CD4-positive, alpha-beta T cell treated with Interleukin-2 at 100 ng/mL for 4 hours (primary cell): Measurements from ENCODE around the gene TCL1A.
"Not testable (repeated sequence)": the region's sequence is repeated elsewhere in the genome, so short reads cannot be mapped to it uniquely, and the experiment has no call there.

Experiments
- DNase-seq: peaks from one replicate; pipeline ENCODE4 v3.0.0-alpha.2; 2020; ENCODE audit warnings: low spot score

Gene TCL1A

DNA sequence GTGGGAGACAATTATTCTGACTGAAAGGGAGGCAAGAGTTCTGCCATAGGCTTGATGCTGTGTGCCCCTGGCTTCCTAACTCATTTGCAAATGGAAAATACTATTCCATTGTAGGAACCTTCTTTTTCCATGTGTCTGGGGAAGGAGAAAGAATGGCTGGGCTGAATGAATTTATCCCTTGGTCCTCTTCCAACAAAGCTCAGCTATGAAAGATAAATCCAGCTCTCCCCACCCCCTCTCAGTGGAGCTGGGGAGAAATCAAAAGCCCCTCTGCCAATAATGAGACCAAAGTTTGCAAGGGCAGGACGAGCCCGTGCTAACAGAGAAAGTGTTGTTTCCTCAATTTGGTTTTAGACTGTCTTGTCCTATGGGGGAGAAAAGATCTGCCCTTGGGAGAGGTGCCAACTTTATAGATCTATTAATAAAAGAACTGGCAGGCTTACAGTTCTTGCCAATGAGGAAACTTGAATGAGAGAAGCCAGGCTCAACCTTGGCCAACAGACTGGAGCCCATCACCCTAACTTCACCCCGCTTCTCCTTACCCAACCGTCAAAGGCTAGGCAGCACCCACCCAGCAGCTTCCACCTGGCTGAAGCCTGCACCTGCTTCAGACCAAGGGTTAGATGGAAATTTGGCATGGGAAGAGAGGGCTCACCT is 36.6 kb downstream of the TCL1A start:
- DNase-seq, result no peak

DNA sequence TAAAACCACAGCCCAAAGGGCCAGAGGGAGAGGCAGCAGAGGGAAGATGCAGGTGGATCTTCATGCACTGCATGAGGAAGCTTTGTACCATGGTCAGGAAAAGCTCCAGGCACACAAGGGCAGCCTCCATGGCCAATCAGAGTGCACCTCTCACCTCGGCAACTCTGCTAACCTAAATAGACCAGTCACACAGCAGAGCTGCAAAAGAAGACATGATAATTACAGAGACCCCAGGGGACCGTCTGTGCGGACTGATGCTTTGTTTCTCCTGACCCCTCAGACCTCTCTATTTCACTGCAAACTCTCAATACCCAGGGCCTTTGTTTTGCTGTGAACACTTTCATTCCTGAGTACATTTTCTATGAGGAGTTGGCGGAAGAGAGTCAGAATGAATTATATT is 38.4 kb downstream of the TCL1A start:
- no peak for DNase-seq

DNA sequence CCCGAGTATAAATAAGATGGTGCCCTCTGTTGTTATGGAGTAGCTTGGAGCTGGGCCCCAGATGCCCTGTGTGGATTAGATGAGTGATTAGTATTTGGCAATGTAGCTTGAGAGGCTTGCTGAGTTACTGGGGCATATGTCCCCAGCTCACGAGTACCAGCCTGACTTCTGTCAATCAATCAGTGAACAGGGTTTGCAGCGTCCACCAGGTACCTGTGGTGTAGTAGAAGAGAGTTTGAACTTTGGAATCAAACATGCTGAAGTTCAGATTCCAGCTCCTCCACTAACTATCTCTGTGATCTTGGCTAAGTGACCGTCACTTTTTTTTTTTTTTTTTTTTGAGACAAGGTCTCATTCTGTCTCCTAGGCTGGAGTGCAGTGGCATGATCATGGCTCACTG is 39.3 kb downstream of the TCL1A start:
- no peak for DNase-seq

DNA sequence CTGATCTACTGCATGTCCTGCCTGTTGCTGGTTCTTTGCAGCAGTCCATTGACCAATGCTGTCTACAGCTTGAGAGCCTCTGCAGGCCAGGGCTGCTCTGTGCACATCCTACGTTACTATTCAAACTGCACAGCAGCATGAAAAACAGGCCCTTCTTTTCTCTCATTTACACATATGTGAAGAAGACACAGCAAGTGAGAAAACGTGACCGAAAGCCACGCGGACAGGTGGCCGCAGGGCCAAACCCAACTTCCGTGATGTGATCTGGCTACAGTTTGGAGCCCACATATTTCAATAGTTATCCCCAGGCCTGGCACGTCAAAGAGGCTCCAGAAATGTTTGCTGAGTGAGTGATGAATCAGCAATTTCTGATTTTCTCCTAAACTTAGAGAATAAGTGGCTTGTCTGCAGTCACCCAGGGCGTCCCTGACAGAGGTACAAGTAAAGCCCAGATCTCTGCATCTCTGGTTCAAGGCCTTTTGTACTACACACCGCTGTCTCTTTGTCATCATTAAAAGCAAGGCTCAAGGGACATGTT is 45.6 kb downstream of the TCL1A start:
- no peak for DNase-seq

DNA sequence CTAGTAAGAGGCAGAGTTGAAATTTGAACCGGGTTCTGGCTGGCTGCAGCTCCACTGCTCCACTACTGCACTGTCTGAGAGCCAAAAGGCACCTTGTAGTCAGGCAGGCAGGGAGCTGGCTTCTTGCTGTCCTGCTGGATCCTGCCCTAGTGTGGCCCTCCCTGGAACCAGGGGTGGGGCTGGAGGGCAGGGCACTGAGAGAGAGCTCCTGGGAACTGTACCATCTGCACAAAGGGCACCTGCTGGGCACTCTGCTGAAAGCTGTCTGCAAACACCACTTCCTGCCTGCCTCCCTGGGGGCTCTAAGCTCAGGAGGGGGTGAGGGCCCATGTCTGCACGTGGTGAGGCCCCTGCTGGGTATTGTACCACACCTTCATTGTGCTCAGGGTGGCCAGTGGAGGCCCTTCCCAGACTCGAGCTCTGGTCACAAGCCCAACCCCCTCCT is 46.7 kb downstream of the TCL1A start:
- no peak for DNase-seq

DNA sequence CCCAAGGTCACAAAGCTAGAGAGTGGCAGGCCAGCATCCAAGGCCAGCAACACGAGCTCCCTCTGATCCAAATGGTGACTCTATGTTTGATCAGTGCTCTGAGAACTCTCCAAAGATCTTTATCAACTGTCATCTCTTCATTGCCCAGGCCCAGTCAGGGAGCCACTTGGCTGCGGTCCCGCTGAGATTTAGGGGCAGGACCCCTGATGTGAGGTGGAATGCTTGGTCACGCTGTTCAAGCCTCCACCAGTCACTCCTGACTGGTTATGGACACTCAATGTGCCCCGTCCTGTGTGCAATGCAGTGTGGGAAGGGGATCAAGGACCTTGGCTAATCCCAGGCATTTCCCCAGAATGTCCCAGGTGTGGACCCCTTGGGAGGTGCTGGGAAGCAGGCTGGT is 47.5 kb downstream of the TCL1A start:
- no peak for DNase-seq

DNA sequence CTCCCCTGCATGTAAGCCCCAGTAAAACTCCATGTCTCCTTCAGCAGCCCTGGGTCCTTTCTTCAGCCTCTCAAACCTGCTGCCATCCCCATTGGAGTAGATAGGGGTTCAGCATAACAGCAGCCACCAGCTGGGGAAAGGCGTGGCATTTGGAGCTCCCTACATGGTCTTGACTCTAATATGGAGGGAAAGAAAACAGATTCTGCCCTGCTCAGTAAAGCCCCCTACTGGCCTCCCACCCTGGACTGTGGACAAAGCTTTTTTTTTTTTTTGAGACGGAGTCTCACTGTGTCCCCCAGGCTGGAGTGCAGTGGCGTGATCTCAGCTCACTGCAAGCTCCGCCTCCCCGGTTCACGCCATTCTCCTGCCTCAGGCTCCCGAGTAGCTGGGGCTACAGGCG is 48.4 kb downstream of the TCL1A start:
- not testable (repeated sequence) for DNase-seq

DNA sequence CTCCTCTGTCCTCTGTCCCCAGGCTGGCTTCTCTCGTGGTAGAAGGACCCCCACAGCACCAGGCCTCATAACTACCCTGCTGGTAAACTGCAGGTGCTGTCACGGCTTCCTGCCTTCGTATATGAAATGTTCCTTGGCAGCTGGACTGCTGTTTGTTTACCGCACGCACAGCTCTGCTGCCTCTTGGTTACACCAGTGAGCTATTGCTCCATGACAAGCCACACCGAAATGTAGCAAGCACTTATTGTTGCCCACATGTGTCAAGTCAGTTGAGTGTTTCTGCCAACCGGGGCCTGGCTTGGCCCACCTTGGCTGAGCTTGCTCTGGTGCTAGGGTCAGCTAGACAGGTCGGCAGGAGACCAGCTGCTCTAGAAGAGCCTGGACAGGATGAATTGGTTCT is 49.4 kb downstream of the TCL1A start:
- DNase-seq, result no peak

DNA sequence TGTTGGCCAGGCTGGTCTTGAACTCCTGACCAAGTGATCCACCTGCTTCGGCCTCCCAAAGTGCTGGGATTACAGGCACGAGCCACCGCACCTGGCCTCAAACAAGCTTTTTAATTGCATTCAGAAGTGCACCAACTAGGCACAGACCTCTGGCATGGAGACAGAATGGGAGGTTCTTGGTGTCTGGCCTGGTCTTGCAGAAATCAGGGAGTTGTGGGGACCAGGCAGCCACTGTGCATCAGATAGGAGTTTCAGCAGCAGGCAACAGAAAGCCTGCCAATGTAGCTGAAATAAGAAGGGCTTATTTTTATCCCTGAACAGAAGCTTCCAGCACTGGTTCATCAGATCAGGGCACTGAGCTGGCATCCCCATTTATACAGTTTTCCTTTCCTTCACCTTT is 49.9 kb downstream of the TCL1A start:
- DNase-seq, result no peak

DNA sequence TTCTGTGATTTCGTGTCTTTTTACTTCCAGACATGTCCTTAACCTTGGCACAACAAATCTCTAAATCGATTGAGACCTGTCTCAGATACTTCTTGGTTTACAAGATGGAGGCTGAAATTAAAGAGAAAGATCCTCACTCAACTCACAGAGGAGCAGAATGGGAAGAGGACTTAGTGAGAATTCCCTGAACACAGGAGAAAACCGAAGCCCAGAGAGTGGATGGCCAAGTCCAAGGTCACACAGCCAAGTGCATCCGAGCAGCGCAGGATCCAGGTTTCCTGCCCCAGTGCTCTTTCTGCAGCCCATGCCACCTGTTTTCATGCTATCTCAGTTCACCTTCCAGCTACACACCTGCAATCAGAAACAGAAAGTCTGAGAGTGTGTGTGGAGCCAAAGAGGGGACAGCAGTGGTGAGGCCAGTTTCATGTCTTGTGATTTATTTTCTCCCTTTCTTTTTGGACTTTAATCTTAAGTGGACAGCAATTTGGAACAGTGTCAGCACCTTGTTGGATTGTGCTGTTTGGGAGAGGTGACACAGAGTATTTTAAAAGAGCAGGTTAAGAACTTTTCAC is 50.6 kb downstream of the TCL1A start:
- no peak for DNase-seq

DNA sequence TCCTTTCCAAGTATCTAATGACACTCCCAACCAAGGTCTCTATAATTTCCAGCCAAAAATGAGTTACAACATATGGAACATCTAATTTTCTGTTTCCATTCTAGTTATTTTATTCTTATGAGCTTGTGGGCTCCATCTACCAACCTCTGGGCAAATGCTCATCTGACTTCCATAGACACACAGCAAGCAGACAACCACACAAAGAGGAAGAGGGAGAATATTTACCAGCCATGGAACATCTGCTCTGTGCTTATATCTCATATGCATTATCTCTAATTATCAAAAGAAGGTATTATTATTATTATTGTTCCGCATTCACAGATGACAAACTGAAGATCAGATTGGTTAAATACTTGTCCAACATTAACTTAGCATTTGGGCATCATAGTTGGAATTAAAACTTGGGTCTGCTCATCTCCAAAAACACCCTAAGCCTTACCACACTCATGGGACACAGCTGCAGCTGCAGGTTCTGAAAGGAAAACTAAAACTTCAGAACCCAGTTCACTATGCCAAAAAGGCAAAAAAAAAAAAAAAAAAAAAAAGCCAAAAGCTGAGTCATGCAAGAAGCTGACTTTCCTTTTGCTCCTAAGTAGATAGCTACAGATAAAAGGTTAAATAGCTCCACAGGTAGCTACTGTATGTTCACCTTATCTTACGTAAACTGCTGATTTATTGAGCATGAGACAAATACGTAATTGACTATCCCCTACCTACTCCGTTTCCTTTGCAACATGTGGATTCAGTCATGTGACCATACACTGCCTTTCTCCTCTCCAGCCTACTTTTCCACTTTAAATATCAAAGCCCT is 51.3 kb downstream of the TCL1A start:
- DNase-seq, result no peak

DNA sequence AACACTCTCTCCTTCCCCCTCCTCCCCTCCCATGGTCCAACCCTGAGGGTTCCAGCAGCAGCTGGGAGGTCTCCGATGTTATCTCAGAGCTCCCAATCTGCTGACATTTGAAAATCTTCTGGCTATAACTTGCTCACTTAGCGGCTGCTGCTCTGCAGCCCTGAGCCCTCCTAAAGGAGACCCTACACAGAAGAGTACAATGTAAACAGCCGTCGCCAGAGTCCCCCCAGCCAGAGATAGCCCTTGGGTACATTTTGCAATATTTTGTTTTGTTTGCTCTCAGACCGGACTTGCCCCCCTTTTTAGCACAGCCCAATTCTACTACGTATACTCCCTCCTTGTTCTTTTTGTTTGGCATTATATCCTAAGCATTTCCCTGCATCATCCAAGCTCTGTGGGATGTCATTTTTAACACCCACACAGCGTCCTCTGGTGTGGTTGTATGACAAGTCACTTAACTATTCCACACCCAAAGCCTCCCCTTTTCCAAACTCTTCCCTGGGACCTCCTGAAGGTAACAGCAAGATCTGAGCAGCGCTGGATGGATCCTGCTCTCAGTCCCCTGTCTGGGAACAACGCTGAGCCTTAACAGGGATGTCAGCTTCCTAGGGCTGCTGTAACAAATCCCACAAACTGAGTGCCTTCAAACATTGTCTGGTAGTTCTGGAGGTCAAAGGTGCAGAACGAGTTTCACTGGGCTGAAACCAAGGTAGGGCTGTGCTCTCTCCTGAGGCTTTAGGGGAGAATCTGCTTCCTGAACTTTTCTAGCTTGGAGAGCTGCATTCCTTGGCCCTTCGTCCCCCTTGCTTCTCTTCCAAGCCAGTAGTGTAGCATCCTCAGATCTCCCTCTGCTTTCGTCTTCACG is 53.0 kb downstream of the TCL1A start:
- no peak for DNase-seq

DNA sequence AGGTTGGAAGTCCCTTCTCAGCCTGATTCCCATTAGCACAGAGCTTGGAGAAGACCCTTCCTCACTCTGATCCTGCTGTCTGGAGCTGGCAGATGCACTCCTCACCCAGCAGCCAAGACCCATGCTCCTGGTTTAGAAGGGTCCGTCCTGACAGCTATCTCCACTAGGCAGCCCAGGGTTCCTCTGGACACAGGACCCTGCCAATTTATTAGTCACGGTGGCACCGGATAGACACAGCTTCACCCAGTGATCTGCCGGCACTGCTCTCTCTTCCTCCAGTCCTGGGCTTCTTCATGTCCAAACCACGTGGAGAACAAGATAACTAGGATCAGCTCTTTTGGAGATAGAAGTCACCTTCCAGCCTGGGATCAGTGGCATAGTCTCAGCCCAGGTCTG is 53.9 kb downstream of the TCL1A start:
- no peak for DNase-seq
